Fibroblast of skin of right quadriceps (primary cell): ENCODE data around the gene TXNDC9.
"Not testable (repeated sequence)": the region's sequence is repeated elsewhere in the genome, so short reads cannot be mapped to it uniquely, and the experiment has no call there.

Source experiments
- DNase-seq: peaks from one replicate; pipeline ENCODE4 v3.0.0-alpha.2; 2013

The TXNDC9 gene, protein sequence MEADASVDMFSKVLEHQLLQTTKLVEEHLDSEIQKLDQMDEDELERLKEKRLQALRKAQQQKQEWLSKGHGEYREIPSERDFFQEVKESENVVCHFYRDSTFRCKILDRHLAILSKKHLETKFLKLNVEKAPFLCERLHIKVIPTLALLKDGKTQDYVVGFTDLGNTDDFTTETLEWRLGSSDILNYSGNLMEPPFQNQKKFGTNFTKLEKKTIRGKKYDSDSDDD

DNA sequence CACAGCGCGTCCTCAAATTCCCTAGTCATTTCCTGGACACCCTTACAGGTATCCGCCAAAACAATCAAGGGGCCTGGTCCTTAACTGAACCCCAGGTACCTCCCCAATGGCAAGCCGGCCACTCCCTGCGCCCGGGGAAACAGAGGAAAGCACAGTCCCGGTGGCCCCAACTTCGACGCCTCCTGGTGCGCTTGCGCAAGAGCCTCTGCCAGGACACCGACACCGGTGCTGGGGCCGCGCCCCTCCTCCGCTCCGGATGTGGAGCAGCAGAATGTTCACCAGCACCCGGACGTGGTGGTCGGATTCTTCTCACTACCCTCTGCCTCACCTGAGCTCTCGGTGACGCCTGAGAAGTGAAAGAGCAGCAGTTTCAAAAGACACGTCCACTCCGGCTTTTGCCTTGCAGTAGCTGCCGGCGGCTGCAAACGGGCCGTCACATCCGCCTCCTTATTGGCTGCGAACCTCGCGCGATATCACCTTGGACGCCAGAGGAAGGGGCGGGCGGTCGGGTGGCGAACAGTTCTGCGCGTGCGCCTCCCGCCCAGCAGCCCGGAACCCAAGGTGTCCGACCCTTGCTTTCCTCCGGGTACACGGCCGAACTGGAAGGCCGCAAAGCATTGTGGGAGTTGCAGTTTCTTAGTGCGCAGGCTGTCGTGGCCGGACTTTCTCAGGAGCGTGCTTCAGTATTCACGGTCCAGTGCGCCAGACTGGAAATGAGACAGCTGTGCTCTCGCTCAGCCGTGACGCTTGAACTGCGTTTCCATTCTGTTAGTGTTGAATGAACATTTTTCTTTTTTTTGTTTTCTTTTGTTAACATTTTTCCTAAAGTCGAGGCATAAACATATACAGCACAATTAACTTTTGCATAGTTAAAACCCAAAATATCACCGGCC, at the start of gene TXNDC9:
TSS of gene TXNDC9 (minus strand) at position 423 of the 893 bp plus-strand sequence. CDS start 3,123 bp downstream, outside the sequence.
- DNase-seq = peak; percentile 99

DNA sequence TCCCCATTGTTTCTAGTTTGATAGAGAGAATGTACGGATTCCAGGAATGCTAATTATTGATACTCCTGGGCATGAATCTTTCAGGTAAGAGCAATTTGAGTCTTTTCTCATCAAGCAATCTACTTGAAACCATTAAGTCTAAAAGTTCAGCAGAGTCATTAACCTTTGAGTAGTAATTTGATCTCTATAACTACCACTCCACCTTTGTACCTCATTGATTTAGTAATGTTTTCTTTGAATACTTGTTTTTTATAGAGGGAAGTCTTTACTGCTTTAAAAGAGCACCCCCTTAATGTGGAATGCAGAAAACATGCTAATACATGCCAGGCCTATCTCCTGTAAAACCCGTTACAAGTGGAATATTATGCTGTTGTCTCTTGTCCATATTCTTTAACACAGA, 46.0 kb upstream of the TXNDC9 start:
- no peak for DNase-seq

DNA sequence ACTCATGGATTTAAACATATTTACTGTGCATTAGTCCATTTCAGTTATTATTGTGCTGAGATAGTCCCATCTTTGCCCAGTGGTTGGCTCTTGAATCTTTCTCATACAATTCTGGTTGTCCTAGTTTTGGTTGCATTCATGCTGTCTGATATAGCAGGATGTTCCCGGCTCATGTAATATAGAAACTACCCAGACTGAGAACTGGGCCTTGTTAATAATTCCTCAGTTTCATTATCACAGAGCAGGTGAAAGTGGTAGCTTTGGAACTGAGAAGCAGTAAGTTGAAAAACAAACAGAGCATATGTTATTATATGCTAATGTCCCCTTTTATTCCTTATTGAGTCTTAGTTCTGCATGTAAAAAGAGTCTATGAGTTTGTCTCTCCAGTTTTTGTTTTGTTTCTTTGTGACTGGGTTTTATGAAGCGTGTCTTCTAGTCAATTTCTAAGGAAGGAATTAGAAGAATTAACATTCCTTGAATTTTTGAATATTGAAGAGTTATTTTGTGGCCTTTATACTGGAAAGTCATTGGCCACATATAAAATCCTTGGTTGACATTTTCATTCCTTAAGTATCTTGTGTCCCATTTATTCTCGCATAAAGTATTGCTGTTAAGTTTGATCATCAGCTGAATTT, 44.4 kb upstream of the TXNDC9 start:
- peak; percentile 11 for DNase-seq

DNA sequence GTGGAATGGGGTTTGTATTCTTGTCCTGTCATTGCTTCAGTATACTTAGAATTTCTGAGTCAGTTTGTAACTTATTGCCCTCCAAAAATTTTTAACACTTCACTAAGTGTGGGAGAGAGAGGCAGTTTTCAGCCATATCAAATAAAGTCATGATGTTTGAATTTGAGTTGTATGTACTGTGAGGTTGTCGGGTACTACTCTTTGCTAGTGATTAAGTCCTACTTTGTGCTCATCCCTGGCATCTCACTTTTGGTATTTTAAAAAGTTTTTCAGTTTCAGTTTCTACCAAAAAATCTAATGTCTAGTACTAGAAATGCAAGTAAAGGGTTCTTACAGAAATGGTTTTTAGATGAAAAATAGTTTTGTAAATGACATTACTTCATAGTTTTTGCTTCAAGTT, 41.7 kb upstream of the TXNDC9 start:
- no peak for DNase-seq

DNA sequence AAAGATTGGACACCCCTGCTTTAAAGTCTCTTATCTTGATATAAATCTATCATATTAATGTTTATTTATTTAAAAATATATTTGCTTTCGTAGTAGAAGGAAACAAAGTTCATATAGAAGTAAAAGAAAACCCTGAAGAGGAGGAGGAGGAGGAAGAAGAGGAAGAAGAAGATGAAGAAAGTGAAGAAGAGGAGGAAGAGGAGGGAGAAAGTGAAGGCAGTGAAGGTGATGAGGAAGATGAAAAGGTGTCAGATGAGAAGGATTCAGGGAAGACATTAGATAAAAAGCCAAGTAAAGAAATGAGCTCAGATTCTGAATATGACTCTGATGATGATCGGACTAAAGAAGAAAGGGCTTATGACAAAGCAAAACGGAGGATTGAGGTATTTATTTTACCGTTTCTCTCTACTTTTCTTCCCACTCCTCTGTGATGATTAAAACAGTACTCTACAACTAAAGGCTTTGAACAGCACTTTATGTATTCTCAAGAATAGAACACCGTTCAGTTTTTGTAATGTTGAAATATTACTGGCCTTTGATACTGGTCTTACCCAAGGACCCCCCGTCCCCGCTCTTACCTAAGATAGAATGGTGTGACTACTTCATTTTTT, 40.2 kb upstream of the TXNDC9 start:
- no peak for DNase-seq

DNA sequence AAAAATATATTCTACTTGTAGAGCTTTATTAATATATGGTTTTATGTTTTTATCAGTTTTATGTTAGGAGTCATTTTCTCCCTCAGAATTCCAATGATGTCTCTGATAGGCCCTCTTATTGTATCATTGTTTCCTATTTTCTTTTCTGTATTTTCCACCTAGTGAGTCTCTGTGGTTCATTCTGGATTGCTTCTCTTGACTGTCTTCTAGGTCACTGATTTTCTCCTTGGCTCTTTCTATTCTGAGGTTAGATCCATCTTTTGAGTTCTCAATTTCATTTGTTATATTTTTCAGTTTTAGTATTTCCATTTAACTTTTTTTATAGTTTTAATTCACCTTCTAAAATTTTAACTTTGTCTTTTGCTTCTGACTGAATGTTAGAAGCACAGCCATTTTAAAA, 38.6 kb upstream of the TXNDC9 start:
- DNase-seq = no peak

DNA sequence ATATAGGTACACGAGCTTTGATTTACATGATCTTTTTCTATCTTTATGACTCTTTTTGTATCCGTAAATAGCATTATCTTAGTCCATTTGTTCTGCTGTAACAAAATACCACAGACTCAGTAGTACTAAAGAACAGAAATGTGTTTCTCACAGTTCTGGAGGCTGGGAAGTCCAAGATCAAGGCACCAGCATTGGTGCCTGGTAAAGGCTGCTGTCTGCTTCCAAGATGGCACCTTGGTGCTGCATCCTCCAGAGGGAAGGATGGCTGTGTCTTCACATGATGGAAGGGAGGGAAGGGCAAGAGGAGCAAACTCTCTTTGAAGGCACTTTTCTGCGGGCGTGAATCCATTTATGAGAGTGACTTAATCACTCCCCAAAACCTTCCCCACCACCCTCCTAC, 37.0 kb upstream of the TXNDC9 start:
- DNase-seq = no peak

DNA sequence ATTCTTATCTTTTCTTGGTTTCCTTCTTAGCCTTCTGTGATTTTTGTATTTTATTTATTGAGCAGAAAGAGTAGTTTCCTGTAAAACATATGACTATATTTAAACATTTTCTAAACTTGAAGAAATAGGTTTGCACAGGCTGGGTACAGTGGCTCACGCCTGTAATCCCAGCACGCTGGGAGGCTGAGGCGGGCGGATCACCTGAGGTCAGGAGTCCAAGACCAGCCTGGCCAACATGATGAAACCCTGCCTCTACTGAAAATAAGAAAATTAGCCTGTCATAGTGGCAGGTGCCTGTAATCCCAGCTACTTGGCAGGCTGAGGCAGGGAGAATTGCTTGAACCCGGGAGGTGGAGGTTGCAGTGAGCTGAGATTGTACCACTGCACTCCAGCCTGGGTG, 32.7 kb upstream of the TXNDC9 start:
- DNase-seq = not testable (repeated sequence)

DNA sequence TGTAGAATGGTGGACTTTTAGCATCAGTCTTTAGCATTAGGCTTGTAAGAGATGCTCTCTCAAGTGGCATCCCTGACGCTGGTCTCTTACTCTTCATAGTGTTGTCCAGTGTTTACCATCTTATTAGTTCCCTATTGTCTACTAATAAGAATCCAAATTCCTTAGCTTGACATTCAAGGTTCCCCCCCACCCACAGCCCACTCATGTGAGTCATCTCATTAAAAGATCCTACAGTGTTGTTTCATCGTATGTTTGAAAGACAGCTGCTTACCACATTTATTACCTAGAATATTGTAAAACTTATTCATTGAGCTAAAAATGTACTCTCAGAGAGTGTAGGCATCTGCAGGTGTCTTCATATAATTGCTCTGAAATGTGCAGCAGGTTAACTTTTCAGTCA, 29.5 kb upstream of the TXNDC9 start:
- no peak for DNase-seq

DNA sequence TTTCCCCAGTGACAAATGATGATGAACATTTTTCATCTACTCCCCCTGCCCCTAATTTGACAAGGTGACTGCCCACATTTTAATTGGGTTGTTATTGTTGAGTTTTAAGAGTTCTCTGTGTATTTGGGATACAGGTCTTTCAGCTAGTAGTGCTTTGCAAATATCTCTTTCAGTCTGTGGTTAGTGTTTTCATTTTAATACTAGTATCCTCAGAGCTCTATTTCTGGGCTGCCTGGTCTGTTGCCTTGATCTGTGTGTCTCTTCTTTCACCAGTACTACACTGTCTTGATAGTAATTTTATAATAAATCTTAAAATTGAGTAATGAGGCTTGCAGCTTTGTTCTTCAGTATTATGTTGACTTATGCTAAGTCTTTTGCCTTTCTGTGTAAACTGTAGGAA, 20.7 kb upstream of the TXNDC9 start:
- DNase-seq = no peak

DNA sequence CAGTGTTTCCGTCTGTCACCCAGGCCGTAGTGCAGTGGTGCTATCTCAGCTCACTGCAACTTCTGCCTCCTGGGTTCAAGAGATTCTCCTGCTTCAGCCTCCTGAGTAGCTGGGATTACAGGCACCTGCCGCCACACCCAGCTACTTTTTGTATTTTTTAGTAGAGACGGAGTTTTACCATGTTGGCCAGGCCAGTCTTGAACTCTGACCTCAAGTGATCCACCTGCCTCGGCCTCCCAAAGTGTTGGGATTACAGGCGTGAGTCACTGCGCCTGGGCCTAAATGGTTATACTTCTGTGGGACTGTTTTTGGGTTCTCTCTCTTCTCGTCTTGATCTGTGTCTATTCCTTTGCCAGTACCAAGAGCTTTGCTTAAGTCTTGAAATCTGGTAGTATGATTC, 18.7 kb upstream of the TXNDC9 start:
- DNase-seq = not testable (repeated sequence)

DNA sequence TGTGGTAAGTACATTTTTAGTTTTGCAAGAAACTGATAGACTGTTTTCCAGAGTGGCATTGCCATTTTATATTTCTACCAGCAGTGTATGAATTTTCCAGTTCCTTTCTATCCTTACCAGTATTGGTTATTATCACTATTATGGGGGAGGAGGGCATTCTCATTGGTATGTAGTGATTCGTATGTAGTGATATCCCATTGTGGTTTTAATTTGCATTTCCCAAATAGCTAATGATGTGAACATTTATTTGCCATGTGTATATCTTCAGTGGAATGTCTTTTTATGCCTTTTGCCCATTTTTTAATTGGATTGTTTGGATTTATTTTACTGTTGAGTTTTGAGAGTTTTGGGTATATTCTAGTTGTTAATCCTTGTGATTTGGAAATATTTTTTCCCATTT, 17.9 kb upstream of the TXNDC9 start:
- peak; percentile 65 for DNase-seq

DNA sequence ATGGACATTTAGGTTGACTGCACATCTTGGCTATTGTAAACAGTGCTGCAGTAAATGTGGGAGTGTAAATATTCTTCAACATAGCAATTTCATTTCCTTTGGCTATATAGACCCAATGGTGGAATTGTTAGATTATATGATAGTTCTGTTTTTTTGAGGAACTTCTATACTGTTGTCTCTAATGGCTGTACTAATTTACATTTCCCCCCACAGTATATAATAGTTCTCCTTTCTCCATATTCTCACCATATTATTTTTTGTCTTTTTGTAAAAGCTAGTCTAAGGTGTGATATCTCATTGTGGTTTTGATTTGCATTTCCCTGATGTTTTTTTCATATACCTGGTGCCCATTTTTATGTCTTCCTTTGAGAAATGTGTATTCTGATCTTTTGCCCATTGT, 14.1 kb upstream of the TXNDC9 start:
- no peak for DNase-seq

DNA sequence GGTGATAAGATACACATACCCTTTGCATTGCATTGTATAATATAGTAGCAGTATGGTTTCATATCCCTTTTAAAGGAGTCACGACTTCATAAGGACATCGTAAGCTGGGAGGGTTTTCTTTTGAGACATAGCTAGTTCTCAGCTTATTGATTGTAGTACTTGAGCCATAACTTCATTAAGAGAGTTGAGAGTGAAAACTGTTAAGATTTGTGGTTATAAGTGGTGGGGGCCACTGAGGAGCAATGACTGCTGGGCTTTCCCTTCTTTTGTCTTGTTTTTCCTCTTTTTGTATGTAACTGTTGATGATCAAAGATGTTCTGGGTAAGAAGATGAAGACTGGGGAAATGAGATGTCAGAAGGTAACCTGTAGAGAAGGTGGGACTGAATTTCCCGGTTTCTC, 12.0 kb upstream of the TXNDC9 start:
- no peak for DNase-seq

DNA sequence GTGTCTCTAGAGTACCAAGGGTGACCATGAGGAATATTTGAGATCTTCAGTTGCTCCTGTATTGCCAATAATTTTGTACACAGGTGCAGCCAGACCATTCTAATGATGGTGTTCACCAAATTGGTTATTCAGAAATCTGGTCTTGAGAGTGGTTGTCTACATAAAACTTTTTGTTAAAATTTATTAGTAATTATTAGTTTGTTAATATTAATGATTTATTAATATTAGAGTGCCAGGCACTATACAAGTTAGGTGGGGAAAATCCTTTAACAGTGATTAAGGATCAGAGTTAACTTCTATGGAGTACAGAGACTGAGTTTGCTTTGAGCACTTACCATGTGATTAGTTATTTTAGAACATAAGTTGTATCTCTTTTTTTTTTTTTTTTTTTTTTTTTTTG, 10.1 kb upstream of the TXNDC9 start:
- no peak for DNase-seq

DNA sequence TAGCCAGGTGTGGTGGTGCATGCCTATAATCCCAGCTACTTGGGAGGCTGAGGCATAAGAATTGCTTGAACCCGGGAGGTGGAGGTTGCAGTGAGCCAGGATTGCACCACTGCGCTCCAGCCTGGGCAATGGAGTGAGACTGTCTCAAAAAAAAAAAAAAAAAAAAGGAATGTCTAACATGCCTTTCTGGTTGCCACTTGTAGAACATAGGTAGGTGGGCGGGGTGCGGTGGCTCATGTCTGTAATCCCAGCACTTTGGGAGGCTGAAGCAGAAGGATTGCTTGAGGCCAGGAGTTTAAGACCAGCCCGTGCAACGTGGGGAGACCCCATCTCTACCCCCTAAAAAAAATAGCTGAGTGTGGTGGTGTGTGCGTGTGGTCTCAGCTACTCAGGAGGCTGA, 9.3 kb upstream of the TXNDC9 start:
- not testable (repeated sequence) for DNase-seq

DNA sequence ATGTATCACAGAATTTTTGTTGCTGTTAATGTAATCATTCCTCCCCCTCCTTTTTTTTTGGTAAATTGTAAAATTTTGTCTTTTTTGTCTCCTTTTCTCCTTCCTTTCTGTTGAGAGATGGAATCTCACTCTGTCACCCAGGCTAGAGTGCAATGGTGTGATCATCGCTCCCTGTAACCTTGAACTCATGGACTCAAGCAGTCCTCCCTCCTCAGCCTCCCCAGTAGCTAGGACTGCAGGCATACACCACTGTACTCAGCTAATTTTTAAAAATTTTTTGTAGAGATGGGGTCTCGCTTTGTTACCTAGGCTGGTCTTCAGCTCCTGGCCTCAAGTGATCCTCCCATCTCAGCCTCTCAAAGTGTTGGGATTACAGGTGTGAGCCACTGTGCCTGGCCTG, 6.4 kb upstream of the TXNDC9 start:
- no peak for DNase-seq

DNA sequence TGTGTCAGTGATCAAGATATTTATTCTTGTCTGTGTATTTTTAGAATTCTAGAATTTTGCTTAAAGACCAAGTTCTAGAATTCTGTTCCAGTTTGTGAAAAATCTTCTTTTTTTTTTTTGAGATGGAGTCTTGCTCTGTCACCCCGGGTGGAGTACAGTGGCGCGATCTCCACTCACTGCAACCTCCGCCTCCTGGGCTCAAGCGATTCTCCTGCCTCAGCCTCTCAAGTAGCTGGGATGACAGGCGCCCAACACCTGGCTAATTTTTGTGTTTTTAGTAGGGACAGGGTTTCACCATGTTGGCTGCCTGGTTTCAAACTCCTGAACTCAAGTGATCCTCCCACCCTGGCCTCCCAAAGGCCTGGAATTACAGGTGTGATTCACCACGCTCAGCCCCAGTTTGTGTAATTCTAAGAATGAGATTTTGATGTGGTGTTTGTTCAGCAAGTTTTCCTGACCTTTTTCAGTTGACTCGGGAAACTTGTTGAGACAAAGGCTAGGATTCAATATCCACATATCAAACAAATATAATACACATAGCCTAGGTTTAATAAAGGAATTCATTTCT, 4.6 kb upstream of the TXNDC9 start:
- DNase-seq = no peak

DNA sequence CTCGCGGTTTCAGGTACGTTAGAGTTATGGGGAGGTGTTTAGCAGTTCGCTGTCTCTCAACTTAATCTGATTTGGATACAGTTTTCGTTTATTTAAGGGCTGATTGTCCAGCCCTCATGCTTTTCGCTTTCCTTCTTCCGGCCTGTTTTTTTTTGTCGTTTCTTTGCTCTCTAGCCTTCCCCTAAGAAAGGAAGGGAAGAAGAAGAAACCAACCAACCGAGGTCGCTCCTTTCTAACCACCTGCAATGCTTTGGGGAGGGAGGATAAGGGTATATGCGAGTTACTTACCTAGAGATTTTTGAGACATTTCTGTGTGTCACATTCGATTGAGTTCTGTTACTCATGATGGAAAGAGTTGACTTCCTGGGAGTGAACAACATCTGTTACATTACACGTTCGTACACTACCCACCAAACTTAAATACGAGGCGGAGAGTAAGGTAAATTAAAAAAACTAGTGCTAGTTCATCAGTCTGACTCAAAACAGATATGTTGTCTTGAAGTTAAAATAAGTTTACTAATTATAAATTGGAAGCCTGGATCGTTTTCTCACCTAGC, 2.0 kb upstream of the TXNDC9 start:
- peak; percentile 3 for DNase-seq

DNA sequence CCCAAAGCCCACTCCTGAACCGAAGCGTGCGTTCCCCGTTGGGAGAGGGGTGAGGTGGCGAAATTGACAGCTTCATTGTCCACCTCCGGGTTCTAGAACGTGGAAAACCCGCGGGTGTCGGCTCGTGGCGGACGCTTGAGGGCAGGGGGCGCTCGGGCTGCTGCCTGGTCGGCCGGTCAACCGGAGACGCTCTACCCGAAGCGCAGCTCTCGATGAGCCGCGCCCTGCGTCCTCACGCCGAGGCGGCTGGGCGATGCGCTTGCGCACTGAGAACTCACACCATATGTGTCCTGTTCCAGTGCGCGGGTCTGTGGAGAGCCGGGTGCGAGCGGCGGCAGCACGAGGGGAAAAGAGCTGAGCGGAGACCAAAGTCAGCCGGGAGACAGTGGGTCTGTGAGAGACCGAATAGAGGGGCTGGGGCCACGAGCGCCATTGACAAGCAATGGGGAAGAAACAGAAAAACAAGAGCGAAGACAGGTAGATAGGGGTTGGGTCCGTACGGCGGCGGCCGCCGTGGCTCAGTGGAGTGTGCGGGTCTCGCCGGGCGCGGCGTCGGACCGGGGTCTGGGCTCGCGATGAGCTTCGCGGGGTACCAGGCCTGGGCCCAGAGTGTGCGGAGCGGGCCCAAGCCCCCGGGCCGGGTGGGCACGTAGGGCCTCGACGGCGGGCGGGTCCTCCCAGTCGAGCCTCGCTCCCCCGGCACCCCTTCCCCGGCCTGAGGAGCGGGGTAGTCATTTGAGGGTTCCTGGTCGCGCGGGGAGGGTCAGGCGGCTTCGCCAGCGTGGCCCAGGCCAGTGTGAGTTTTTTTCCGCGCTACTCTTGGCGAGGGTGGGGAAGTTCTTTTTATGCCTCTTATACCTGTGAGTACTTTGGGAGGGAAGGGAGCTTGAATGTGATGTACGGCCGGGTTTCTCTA, 1.2 kb upstream of the TXNDC9 start, which contains the start of gene EIF5B:
TSS of gene EIF5B (plus strand) at position 277 of the 916 bp plus-strand sequence. CDS start at position 443, 166 bp downstream.
- DNase-seq = peak; percentile 95

DNA sequence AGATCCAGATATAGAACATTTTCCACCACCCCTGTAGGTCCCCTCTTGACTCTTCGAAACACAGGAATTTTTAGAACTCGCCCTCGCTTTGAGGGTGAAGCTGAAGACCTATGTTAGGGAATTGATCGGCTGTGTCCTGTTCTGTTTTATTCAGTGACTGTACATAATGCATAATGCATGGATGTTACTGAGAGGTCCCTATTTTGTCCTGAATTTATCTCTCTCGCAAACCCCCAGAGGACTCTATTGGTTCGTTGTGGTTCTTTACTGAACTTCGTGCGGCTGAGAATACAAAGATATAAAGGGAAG, 625 bp upstream of the TXNDC9 start:
- no peak for DNase-seq

DNA sequence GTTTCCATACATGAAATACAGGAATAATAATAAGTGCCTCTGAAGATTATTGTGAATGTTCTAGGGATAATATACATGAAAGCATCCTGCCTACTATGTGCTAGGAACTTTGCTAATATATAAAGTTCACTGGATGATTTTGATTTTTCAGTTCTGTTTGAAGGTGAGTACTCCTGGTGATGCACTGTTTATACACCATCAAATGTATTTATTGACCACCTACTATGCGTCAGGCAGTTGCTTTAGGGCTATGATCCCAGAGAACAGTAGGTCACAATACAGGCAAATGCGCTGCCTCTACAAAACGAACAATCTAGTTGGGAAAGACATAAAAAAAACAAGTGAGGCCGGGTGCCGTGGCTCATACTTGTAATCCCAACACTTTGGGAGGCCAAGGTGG, 10.7 kb downstream of the TXNDC9 start:
- no peak for DNase-seq
